ENCODE data around the gene LRSAM1. TPM values are rescaled to one million over a fixed set of nuclear protein-coding genes. Genes with fewer than 3 reads are reported as not detected.

LRSAM1 gene
- polyA plus RNA-seq, 1 donor (not counting 4 experiments of a cell fraction or from before 2014, with no cell fraction given): 5.2 TPM

GRCh38 chr9:127490535-127491230, 39.4 kb downstream of the LRSAM1 start:
- Histone ChIP-seq H3K4me1 (ENCODE audit: control insufficient read depth, extremely low read depth, insufficient read depth, low read length) (peaks cover 12% of the 10 kb centered on the region), H4K20me1 (ENCODE audit: control insufficient read depth, extremely low read depth, insufficient read depth, low read length) (no peaks in the 10 kb centered on the region), H3K9me3 (ENCODE audit: control insufficient read depth, low read depth, low read length) (no peaks in the 10 kb centered on the region), H3K9me1 (ENCODE audit: control insufficient read depth, extremely low read depth, insufficient read depth, low read length) (no peaks in the 10 kb centered on the region), H3K4me3 (ENCODE audit: control insufficient read depth in 2 of 3, extremely low read depth in 1 of 3, insufficient read depth in 2 of 3, low read depth in 1 of 3, low read length in 3 of 3) (no peak overlapping the region), H3K9ac (ENCODE audit: control insufficient read depth, extremely low read depth, insufficient read depth, low read length) (no peak overlapping the region), H3K27me3 (ENCODE audit: control insufficient read depth, extremely low read depth, insufficient read depth, low read length) (no peaks in the 10 kb centered on the region), H3K79me2 (ENCODE audit: control insufficient read depth, insufficient read depth, low read length) (no peaks in the 10 kb centered on the region), H2AFZ (ENCODE audit: control insufficient read depth, low read length) (no peak overlapping the region), H3K4me2 (ENCODE audit: control insufficient read depth, extremely low read depth, insufficient read depth, low read depth, low read length) (no peak overlapping the region), H3K36me3 (ENCODE audit: control insufficient read depth in 2 of 2, extremely low read depth in 1 of 2, insufficient read depth in 2 of 2, low read length in 2 of 2) (peaks cover 13 to 22% of the 10 kb centered on the region in 2 experiments), H3K27ac (ENCODE audit: control insufficient read depth, insufficient read depth, low read length) (no peak overlapping the region)
- FAIRE-seq (no peak), DNase-seq (ENCODE audit: low read depth, low spot score) (no peak)
- no peak for TF ChIP-seq CTCF (optimal IDR thresholded peaks at IDR 0.05 in 1 of 3, IDR thresholded peaks at IDR 0.05 in 1 of 3, conservative IDR thresholded peaks at IDR 0.05 in 1 of 3; ENCODE audit: extremely low read depth in 1 of 3, insufficient read depth in 2 of 3, low read length in 3 of 3)
- TF ChIP-seq EZH2 (IDR thresholded peaks at IDR 0.05; ENCODE audit: low read length): no peak
- dilution Hi-C loops (cut with MboI; ENCODE audit: extremely low pct_ligation_motif_present, low sequenced_read_pairs): no loop called here

- Histone ChIP-seq H3K4me2 (ENCODE audit: control insufficient read depth, extremely low read depth, insufficient read depth, low read depth, low read length) (no peak overlapping the region), H2AFZ (ENCODE audit: control insufficient read depth, low read length) (no peak overlapping the region), H3K9me1 (ENCODE audit: control insufficient read depth, extremely low read depth, insufficient read depth, low read length) (no peaks in the 10 kb centered on the region), H3K9me3 (ENCODE audit: control insufficient read depth, low read depth, low read length) (no peaks in the 10 kb centered on the region), H3K79me2 (ENCODE audit: control insufficient read depth, insufficient read depth, low read length) (no peaks in the 10 kb centered on the region), H3K9ac (ENCODE audit: control insufficient read depth, extremely low read depth, insufficient read depth, low read length) (no peak overlapping the region), H3K4me3 (ENCODE audit: control insufficient read depth in 2 of 3, extremely low read depth in 1 of 3, insufficient read depth in 2 of 3, low read depth in 1 of 3, low read length in 3 of 3) (no peak overlapping the region), H3K27ac (ENCODE audit: control insufficient read depth, insufficient read depth, low read length) (no peak overlapping the region), H3K4me1 (ENCODE audit: control insufficient read depth, extremely low read depth, insufficient read depth, low read length) (peaks cover 16% of the 10 kb centered on the region), H3K36me3 (ENCODE audit: control insufficient read depth in 2 of 2, extremely low read depth in 1 of 2, insufficient read depth in 2 of 2, low read length in 2 of 2) (peaks cover 7 to 17% of the 10 kb centered on the region in 2 experiments), H4K20me1 (ENCODE audit: control insufficient read depth, extremely low read depth, insufficient read depth, low read length) (no peaks in the 10 kb centered on the region), H3K27me3 (ENCODE audit: control insufficient read depth, extremely low read depth, insufficient read depth, low read length) (no peaks in the 10 kb centered on the region)
- no peak for FAIRE-seq
- TF ChIP-seq EZH2 (IDR thresholded peaks at IDR 0.05; ENCODE audit: low read length) (no peak), CTCF (optimal IDR thresholded peaks at IDR 0.05 in 1 of 3, IDR thresholded peaks at IDR 0.05 in 1 of 3, conservative IDR thresholded peaks at IDR 0.05 in 1 of 3; ENCODE audit: extremely low read depth in 1 of 3, insufficient read depth in 2 of 3, low read length in 3 of 3) (no peak)
- dilution Hi-C loops (cut with MboI; ENCODE audit: extremely low pct_ligation_motif_present, low sequenced_read_pairs): no loop called here
- DNase-seq (ENCODE audit: low read depth, low spot score): no peak
These were observed 40.2 kb downstream of the LRSAM1 start for GRCh38 chr9:127491516-127491915.
